Ishikawa (cell line): ENCODE results near the gene MAMSTR.

Experiments used
- CEBPB ChIP-seq: IDR thresholded peaks from 2 replicates; pipeline ENCODE4 v1.6.1; 2012
- CREB1 ChIP-seq: IDR thresholded peaks from 2 replicates; pipeline ENCODE4 v1.6.1; 2012; ENCODE audit warnings: low read depth
- EGR1 ChIP-seq: IDR thresholded peaks from 2 replicates; pipeline ENCODE4 v1.6.1; 2012
- EP300 ChIP-seq: IDR thresholded peaks from 2 replicates; pipeline ENCODE4 v1.6.1; 2012; ENCODE audit warnings: borderline replicate concordance
- FOXM1 ChIP-seq: IDR thresholded peaks from 2 replicates; pipeline ENCODE4 v1.6.1; 2012; ENCODE audit warnings: low read depth, borderline replicate concordance
- MAX ChIP-seq: IDR thresholded peaks from 2 replicates; pipeline ENCODE4 v1.6.1; 2012
- NFIC ChIP-seq: IDR thresholded peaks from 2 replicates; pipeline ENCODE4 v1.6.1; 2012
- RAD21 ChIP-seq: IDR thresholded peaks from 2 replicates; pipeline ENCODE4 v1.6.1; 2012; ENCODE audit warnings: low read depth
- REST ChIP-seq: IDR thresholded peaks from 2 replicates; pipeline ENCODE4 v1.6.1; 2012; ENCODE audit warnings: low read depth, mild to moderate bottlenecking
- TAF1 ChIP-seq: IDR thresholded peaks from 2 replicates; pipeline ENCODE4 v1.6.1; 2012; ENCODE audit warnings: low read depth, mild to moderate bottlenecking
- TCF12 ChIP-seq: IDR thresholded peaks from 2 replicates; pipeline ENCODE4 v1.6.1; 2012; ENCODE audit warnings: low read depth
- YY1 ChIP-seq: IDR thresholded peaks from 2 replicates; pipeline ENCODE4 v1.6.1; 2012; ENCODE audit warnings: low read depth
- TF ChIP-seq, protein P1 (sequence below): IDR thresholded peaks from 2 replicates; pipeline ENCODE4 v1.6.1; 2012

DNA sequence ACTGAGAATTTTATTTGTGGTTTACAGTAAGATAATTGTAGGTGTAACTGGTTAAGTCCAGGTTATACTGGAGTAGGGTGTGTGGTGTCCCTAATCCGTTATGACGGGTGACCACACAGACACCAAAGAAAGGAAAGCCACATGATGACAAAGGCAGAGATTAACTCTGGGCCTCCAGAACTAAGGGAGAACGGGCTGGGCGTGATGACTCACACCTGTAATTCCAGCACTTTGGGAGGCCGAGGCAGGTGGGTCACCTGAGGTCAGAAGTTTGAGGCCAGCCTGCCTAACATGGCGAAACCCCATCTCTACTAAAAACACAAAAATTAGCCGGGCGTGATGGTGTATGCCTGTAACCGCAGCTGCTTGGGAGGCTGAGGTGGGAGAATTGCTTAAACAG is 33.9 kb downstream of the MAMSTR start:
- TF ChIP-seq REST (no peak), MAX (no peak), EP300 (no peak), CEBPB (no peak), RAD21 (no peak), TAF1 (no peak), YY1 (no peak), TCF12 (no peak), FOXM1 (no peak), CREB1 (no peak), EGR1 (no peak), NFIC (no peak)
- TF ChIP-seq, protein P1, sequence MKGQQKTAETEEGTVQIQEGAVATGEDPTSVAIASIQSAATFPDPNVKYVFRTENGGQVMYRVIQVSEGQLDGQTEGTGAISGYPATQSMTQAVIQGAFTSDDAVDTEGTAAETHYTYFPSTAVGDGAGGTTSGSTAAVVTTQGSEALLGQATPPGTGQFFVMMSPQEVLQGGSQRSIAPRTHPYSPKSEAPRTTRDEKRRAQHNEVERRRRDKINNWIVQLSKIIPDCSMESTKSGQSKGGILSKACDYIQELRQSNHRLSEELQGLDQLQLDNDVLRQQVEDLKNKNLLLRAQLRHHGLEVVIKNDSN = no peak
